Activated T-cell treated with anti-CD3 and anti-CD28 coated beads, Interleukin-2, amount 50 U/mL, for 24 hours (primary cell): ENCODE measurements around the gene KRTAP5-1.
"Not testable (repeated sequence)": the region's sequence is repeated elsewhere in the genome, so short reads cannot be mapped to it uniquely, and the experiment has no call there.

Source experiments
- DNase-seq: peaks from one replicate; pipeline ENCODE4 v3.0.0-alpha.2; 2020
- H3K27ac Mint-ChIP-seq: 2 replicates; pipeline ENCODE4 v1.8.0; 2020; ENCODE audit warnings: mild to moderate bottlenecking, mixed read lengths
- H3K27me3 Mint-ChIP-seq: 2 replicates; pipeline ENCODE4 v1.8.0; 2020; ENCODE audit warnings: mixed read lengths
- H3K36me3 Mint-ChIP-seq: 2 replicates; pipeline ENCODE4 v1.8.0; 2020; ENCODE audit warnings: low read depth, mixed read lengths
- H3K4me1 Mint-ChIP-seq: 2 replicates; pipeline ENCODE4 v1.8.0; 2020; ENCODE audit warnings: low read depth, mixed read lengths
- H3K4me3 Mint-ChIP-seq: 2 replicates; pipeline ENCODE4 v1.8.0; 2020; ENCODE audit warnings: mild to moderate bottlenecking, moderate library complexity, mixed read lengths
- H3K9me3 Mint-ChIP-seq: 2 replicates; pipeline ENCODE4 v1.8.0; 2020; ENCODE audit warnings: mixed read lengths

KRTAP5-1 gene

DNA sequence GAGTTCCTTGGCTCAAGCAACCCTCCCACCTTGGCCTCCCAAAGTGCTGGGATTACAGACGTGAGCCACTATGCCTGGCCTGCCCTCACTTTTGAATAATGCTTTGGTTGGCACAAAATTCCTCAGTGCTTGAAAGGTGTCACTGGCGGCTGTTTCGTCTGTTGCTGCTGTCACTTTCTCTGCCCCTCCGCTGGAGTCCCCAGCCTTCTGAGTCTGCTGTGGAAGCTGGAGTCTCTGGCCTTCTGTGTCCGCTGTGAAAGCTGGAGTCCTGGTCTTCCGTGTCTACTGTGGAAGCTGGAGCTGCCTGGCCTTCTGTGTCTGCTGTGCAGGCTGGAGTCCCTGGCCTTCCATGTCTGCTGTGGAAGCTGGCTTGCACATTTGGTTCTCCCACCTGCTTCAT, 4.9 kb upstream of the KRTAP5-1 start:
- Mint-ChIP-seq H3K27ac (no peak overlapping the region), H3K9me3 (no peaks in the 10 kb centered on the region), H3K4me1 (peaks cover 13% of the 10 kb centered on the region), H3K36me3 (no peaks in the 10 kb centered on the region), H3K27me3 (peaks cover 5% of the 10 kb centered on the region), H3K4me3 (no peak overlapping the region)
- DNase-seq, result no peak

DNA sequence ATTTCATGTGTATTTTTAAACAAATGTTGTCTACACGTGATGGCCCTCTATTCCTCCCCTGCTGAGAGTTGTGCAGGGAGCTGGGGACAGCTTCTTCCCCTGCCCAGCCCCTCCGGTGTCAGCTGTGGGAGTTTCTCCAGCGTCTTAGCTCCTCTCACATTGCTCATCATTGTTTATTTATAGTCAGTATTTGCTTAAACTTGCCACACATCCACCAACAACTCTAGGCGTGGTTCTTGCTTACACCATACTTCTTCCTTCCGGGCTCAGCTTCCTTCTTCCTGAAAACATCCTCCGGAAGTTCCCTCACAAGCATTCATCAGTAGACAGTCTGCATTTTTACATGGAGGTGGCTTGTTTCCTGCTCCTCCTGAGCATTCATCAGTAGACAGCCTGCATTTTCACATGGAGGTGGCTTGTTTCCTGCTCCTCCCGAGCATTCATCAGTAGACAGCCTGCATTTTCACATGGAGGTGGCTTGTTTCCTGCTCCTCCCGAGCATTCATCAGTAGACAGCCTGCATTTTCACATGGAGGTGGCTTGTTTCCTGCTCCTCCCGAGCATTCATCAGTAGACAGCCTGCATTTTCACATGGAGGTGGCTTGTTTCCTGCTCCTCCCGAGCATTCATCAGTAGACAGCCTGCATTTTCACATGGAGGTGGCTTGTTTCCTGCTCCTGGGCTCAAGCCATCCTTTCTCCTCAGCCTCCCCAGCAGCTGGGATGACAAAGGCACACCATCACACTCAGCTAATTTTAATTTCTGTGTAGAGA, 4.3 kb upstream of the KRTAP5-1 start:
- H3K36me3 Mint-ChIP-seq, H3K9me3 Mint-ChIP-seq, H3K4me3 Mint-ChIP-seq, DNase-seq, H3K27me3 Mint-ChIP-seq: not testable (repeated sequence)
- peak overlapping the region; percentile 77 for H3K27ac Mint-ChIP-seq
- H3K4me1 Mint-ChIP-seq, result peaks cover 14% of the 10 kb centered on the region

DNA sequence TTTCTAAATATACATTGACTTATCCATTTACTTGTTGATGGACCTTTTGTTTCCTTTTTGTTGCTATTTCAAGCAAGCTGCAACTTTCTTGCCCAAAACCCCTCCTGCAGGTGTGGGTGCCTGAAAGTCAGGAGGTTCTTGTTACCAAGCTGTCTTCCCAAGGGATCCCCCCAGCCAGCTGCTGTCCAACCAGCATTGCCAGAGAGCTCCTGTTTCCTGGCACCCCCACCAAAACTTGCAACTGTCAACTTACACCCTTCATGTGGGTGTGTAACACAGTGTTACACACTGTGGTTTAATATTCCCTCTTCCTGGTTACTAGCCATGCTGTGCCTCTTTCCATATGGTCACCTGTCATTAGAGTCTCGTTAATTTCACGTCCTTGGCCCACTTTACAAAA, 1.6 kb upstream of the KRTAP5-1 start:
- no peak overlapping the region for H3K4me3 Mint-ChIP-seq

DNA sequence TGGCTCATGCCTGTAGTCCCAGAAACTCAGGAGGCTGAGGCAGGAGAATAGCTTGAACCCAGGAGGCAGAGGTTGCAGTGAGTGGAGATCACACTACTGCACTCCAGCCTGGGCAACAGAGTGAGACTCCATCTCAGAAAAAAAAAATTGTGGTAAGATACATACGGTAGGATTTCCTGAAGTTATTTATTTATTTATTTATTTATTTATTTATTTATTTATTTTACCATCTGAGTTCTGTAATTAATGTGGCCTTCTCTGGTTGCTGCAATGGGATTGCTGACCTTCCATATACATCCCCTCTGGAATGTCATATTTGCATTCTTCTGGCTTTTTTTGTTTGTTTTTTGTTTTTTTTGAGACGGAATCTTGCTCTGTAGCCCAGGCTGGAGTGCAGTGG, 2.2 kb downstream of the KRTAP5-1 start:
- not testable (repeated sequence) for H3K27ac Mint-ChIP-seq, H3K27me3 Mint-ChIP-seq, H3K4me3 Mint-ChIP-seq, H3K9me3 Mint-ChIP-seq, DNase-seq, H3K36me3 Mint-ChIP-seq, H3K4me1 Mint-ChIP-seq

More for the DNA sequence above, 1.6 kb upstream of the KRTAP5-1 start:
- no peak for DNase-seq
- peaks cover 19% of the 10 kb centered on the region for H3K4me1 Mint-ChIP-seq
- peaks cover 9% of the 10 kb centered on the region for H3K27me3 Mint-ChIP-seq
- H3K9me3 Mint-ChIP-seq, result no peaks in the 10 kb centered on the region
- H3K27ac Mint-ChIP-seq, result no peak overlapping the region
- no peaks in the 10 kb centered on the region for H3K36me3 Mint-ChIP-seq

DNA sequence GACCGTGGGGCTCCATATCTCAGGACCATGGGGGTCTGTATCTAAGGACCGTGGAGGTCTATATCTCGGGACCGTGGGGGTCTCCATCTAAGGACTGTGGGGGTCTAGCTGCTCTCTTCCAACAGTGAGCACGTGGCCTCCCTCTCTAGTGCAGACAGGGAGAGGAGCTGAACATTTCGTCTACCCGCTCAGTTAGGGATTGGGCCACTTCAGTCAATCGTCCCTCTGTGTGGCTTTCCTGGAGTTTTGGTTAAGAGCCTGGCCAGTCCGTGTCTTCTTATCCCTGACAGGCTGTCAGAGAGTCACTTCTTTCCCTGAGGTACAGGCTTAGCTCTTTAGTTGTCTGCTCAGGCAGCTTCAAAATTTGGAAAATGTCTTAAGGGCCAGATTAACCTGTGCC, 3.1 kb downstream of the KRTAP5-1 start:
- Mint-ChIP-seq H3K27ac (no peak overlapping the region), H3K36me3 (no peaks in the 10 kb centered on the region), H3K4me3 (no peak overlapping the region), H3K27me3 (peaks cover 9% of the 10 kb centered on the region), H3K9me3 (no peaks in the 10 kb centered on the region), H3K4me1 (peaks cover 6% of the 10 kb centered on the region)
- no peak for DNase-seq

DNA sequence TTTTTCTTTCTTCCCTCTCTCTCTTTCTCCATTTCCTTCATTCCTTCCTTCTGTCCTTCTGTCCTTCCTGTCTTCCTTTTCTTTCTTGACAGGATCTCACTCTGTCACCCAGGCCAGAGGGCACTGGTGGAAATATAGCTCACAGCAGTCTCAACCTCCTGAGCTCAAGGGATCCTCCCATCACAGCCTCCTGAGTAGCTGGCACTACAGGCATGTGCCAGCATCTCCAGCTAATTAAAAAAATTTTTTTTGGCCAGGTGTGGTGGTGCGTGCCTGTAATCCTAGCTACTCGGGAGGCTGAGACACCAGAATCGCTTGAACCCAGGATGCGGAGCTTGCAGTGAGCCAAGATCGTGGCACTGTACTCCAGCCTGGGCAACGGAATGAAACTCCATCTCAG, 8.3 kb downstream of the KRTAP5-1 start:
- no peaks in the 10 kb centered on the region for H3K36me3 Mint-ChIP-seq
- no peak for DNase-seq
- H3K4me1 Mint-ChIP-seq, result peaks cover 6% of the 10 kb centered on the region
- no peaks in the 10 kb centered on the region for H3K9me3 Mint-ChIP-seq
- H3K27ac Mint-ChIP-seq, result no peak overlapping the region
- no peak overlapping the region for H3K4me3 Mint-ChIP-seq
- peaks cover 10% of the 10 kb centered on the region for H3K27me3 Mint-ChIP-seq

DNA sequence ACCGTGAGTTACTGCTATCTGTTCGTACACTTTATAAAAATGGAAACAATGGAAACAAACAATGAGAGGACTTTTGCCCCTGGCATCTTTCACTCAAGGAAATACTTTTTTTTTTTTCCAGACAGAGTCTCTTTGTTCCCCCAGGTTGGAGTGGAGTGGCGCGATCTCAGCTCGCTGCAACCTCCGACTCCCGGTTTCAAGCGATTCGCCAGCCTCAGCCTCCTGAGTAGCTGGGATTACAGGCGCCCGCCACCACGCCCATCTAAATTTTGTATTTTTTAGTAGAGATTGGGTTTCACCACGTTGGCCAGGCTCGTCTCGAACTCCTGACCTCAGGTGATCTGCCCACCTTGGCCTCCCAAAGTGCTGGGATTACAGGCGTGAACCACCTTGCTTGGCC, 9.3 kb downstream of the KRTAP5-1 start:
- not testable (repeated sequence) for H3K27ac Mint-ChIP-seq, H3K36me3 Mint-ChIP-seq, H3K4me3 Mint-ChIP-seq, H3K9me3 Mint-ChIP-seq, DNase-seq, H3K4me1 Mint-ChIP-seq
- H3K27me3 Mint-ChIP-seq, result peaks cover 10% of the 10 kb centered on the region

DNA sequence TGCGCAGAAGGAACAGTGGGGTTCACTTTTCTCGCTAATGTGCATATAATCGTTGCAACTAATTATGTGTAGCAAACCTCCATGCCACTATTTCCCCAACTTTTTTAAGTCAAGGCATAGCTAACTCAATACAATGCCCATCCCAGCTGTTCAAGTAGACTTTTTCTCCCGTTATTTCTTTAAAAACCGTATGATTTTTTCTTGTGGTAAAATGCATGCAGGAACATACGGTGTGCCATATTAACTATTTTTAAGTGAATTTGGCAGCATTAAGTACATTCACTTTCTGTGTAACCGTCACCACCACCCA, 10.2 kb downstream of the KRTAP5-1 start:
- peaks cover 12% of the 10 kb centered on the region for H3K4me1 Mint-ChIP-seq
- no peak for DNase-seq
- no peak overlapping the region for H3K27ac Mint-ChIP-seq
- no peaks in the 10 kb centered on the region for H3K9me3 Mint-ChIP-seq
- no peaks in the 10 kb centered on the region for H3K36me3 Mint-ChIP-seq
- H3K27me3 Mint-ChIP-seq, result peaks cover 10% of the 10 kb centered on the region
- no peak overlapping the region for H3K4me3 Mint-ChIP-seq

DNA sequence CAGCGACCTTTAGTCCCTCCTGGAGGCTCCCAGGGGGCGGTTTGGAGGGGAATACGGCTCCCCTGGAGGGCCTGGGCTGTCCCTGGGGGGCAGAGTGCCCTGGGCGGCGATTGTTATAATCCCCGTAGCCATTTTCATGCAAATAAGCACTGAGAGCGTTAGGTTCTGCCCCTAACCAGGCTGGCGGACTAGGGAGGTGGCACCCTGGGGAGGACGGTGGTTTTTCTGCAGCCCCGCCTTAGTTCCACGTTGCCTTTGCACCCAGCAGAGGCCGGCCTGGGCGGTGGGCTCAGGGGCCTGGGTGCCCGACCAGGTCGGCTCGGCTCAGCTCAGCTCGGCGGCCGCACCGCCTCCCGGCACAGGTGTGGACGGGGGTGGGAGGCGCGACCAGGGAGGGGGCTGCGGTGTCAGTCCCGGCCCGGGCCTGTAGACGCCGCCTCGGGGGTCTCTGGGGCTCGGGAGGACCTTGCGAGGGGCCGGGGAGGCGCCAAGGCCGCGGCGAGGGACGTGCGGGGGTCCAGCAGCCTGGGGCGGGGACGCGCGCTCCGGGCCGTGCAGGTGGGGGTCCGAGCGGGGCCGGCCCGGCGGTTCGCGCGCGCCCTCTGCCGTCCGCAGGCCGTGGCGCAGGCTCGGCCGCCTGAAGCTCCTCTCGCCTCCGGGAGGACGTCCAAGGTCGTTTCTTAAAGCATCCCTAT, 10.7 kb downstream of the KRTAP5-1 start:
- peak; percentile 78 for DNase-seq
- Mint-ChIP-seq H3K4me1 (peaks cover 15% of the 10 kb centered on the region), H3K27ac (no peak overlapping the region), H3K4me3 (peak overlapping the region; percentile 53), H3K9me3 (no peaks in the 10 kb centered on the region), H3K27me3 (peaks cover 10% of the 10 kb centered on the region), H3K36me3 (no peaks in the 10 kb centered on the region)

DNA sequence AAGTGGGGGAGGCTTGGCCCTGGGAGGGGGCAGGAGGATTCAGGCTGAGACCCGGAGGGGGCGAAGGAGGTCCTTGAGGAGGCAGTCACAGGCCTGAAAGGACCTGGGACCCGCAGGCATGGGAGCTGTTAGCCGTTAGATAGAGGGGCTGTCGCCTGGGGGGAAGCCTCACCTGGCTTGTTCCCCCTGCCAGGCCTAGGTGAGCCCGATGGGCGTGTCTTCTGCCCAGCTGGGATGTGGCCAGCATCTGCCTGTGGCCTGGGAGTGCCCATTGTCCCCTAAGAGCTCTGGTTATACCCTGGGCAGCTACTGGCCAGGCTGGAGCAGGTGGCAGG, 11.2 kb downstream of the KRTAP5-1 start:
- peaks cover 10% of the 10 kb centered on the region for H3K27me3 Mint-ChIP-seq
- H3K36me3 Mint-ChIP-seq, result no peaks in the 10 kb centered on the region
- no peak overlapping the region for H3K27ac Mint-ChIP-seq
- H3K9me3 Mint-ChIP-seq, result no peaks in the 10 kb centered on the region
- peak overlapping the region; percentile 53 for H3K4me3 Mint-ChIP-seq
- H3K4me1 Mint-ChIP-seq, result peaks cover 17% of the 10 kb centered on the region
- DNase-seq, result no peak

DNA sequence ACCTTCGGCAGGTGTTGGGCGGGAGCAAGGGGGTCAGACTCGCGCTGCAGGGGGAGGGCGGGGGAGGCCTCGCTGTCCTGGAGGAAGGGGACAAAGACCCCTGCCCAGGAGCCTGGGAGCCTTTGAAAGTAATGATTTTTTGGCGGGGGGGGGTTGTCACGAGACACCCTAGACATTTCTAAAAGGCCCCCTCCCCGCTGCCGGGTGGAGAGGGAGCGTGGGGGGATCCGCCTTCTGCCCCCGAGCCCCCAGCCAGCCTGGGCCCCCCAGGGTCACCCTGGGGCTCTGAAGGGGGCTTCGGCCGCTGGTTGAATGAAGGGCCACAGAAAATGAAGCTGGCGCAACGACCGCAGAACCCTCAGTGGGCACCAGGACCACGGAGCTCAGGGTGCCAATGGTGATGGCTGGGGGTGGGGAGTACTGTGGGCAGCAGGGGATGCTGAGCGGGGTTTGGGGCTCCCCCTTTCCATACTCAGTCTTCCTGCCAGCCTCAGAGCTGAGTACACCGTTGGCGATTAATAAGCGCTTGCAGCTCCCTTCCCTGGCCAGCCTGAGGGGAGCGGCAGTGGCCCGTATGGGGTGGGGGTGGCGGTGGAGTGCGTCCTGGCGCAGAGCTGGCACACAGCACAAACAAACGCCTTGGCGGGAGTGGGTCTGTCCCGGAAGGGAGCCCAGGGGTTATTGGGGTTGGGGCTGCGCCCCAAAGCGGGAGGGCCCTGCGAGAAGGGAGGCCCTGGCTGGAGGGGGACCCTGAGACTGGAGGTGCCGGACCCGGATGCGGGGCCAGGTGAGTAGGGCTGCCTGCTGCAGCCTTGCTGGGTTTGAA, 11.8 kb downstream of the KRTAP5-1 start:
- peaks cover 20% of the 10 kb centered on the region for H3K4me1 Mint-ChIP-seq
- no peaks in the 10 kb centered on the region for H3K36me3 Mint-ChIP-seq
- peaks cover 10% of the 10 kb centered on the region for H3K27me3 Mint-ChIP-seq
- no peaks in the 10 kb centered on the region for H3K9me3 Mint-ChIP-seq
- DNase-seq, result peak; percentile 62
- H3K27ac Mint-ChIP-seq, result no peak overlapping the region
- peak overlapping the region; percentile 53 for H3K4me3 Mint-ChIP-seq

DNA sequence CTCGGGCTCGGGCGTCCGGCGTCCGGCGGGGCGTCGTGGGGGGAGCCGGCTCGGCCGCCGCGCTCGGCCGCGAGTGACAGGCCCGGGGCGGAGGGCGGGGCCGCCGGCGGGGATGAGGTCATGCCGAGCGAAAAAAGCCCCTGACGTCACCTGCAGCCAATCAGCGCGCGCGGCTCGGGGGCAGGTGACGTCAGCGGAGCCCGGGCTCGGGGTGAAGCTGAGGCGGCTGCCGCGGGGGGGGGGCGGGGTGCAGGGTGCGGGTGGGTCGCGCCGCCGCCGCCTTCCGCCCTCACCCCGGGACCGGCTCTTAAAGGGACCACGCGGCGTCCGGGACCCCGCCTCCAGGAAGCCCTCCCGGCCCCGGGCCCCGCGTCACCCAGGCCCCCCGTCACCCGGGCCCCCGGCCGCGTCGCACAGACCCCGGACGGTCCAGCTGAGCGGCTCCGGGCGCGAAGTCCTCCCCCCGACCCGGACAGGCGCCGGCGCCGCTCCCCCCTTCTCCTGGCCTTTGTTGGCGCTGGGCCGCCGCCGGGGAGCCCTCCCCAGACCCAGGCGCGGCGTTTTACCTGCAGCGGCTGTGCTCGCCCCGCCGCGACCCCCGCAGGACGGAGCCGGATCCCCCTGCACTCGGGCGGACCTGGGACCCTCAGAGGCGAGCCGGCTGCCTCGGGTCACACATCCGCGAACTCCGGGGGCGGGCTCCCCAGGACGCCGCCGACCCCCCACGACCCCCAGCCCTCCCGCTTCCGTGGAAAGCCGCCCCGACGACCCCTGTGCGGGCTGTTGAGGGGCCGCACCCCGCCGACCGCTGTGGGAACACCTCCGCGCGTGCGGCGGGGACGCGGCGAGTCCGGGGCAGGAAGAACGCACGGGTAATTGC, 12.6 kb downstream of the KRTAP5-1 start, which contains the start of gene DUSP8:
Gene DUSP8 (minus strand): TSS at position 75 of the 880 bp plus-strand sequence. CDS start 6,445 bp downstream, outside the sequence.
- Mint-ChIP-seq H3K4me1 (peaks cover 20% of the 10 kb centered on the region), H3K36me3 (no peaks in the 10 kb centered on the region), H3K9me3 (no peaks in the 10 kb centered on the region), H3K4me3 (peak within 1 kb of the TSS; percentile 53), H3K27ac (no peak within 1 kb of the TSS), H3K27me3 (peaks cover 10% of the 10 kb centered on the region)
- DNase-seq, result peak; percentile 92

DNA sequence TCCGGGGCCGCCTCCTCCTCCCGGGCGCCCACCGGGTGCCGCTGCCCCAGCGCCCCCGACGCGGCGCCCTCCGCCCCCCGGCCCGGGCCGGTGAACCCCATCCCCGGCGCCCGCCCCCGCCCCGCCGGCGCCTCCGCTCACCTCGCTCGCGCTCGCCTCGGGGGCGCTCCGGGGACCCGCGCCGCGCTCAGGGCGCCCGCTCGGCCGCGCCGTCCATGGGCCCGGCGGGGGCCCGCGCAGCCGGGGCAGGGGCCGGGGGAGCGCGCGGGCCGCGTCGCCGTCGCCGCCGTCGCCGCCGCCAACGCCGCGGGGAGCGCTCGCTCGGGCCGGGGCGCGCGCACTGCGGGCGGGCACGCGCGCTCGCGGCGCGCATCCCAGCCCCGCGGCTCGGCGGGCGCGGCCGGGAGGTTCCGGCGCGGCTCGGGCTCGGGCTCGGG, 13.3 kb downstream of the KRTAP5-1 start:
- peaks cover 20% of the 10 kb centered on the region for H3K4me1 Mint-ChIP-seq

More for the DNA sequence above, 13.3 kb downstream of the KRTAP5-1 start:
- Mint-ChIP-seq H3K9me3 (no peaks in the 10 kb centered on the region), H3K4me3 (no peak overlapping the region), H3K27me3 (peaks cover 10% of the 10 kb centered on the region), H3K27ac (no peak overlapping the region), H3K36me3 (no peaks in the 10 kb centered on the region)
- no peak for DNase-seq
